Stomach (tissue), 4 donors: ENCODE data around the gene IQGAP2.

Experiments
- POLR2A ChIP-seq, 4 donors: fragments of 450-650 bp; IDR thresholded peaks; one replicate each; pipeline ENCODE4 v1.6.1; 2016; ENCODE audit warnings: antibody characterized with exemption in 4 of 4, control low read depth in 2 of 4, mild to moderate bottlenecking in 1 of 4, moderate library complexity in 1 of 4
- TF ChIP-seq, protein P1 (sequence below), 7 experiments: fragments of 450-650 bp in 4 of 7; fragments of 200-600 bp in 3 of 7; sonication (generic) in 3 of 7; IDR thresholded peaks; one replicate each; pipeline ENCODE4 v1.5.1; 2016 to 2019; ENCODE audit warnings: antibody characterized with exemption in 7 of 7, control low read depth in 2 of 7, mild to moderate bottlenecking in 1 of 7

GRCh38 chr5:76458486-76458830 lies 55.4 kb downstream of the IQGAP2 start:
- TF ChIP-seq, protein P1, sequence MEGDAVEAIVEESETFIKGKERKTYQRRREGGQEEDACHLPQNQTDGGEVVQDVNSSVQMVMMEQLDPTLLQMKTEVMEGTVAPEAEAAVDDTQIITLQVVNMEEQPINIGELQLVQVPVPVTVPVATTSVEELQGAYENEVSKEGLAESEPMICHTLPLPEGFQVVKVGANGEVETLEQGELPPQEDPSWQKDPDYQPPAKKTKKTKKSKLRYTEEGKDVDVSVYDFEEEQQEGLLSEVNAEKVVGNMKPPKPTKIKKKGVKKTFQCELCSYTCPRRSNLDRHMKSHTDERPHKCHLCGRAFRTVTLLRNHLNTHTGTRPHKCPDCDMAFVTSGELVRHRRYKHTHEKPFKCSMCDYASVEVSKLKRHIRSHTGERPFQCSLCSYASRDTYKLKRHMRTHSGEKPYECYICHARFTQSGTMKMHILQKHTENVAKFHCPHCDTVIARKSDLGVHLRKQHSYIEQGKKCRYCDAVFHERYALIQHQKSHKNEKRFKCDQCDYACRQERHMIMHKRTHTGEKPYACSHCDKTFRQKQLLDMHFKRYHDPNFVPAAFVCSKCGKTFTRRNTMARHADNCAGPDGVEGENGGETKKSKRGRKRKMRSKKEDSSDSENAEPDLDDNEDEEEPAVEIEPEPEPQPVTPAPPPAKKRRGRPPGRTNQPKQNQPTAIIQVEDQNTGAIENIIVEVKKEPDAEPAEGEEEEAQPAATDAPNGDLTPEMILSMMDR (IDR thresholded peaks at IDR 0.05) = no peak
- TF ChIP-seq POLR2A (IDR thresholded peaks at IDR 0.05) = no peak
